SK-N-MC (cell line): Measurements from ENCODE around the gene SPINK9.

ENCODE experiments used
- EZH2 ChIP-seq: fragments of 200-600 bp; sonication (generic); IDR thresholded peaks from one replicate; pipeline ENCODE4 v1.6.1; 2017; ENCODE audit warnings: antibody characterized with exemption
- FOXP2 ChIP-seq: optimal IDR thresholded peaks from 2 replicates; pipeline ENCODE3; 2011; ENCODE audit warnings: mild to moderate bottlenecking, moderate library complexity; ENCODE audit not compliant: insufficient read depth; ENCODE audit errors: extremely low read length, control extremely low read depth
- POLR2AphosphoS5 ChIP-seq: IDR thresholded peaks from 2 replicates; pipeline ENCODE4 v1.6.1; 2012; ENCODE audit warnings: mild to moderate bottlenecking, low read depth, low read length, borderline replicate concordance

DNA sequence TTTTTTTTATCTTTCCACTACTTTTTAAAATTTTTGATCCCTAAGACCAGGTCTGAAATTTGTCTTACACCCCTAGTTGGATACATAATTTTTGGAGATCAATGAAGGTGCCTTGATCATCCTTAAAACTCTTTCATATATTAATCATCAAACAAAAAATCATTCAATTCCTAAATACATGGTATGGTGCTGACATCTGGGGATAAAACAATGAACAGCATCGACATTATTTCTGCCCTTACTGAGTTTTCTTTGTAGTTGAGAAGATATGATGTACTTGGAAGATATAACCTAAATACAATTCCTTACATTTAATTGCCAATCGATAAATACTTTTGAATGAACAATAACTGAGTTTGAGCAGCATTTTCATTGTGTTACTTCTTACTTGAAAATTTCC lies 18.3 kb downstream of the SPINK9 start:
- TF ChIP-seq POLR2AphosphoS5 (no peak), EZH2 (no peak), FOXP2 (no peak)
